ENCODE results near the gene ZNRD2.

Gene ZNRD2

DNA sequence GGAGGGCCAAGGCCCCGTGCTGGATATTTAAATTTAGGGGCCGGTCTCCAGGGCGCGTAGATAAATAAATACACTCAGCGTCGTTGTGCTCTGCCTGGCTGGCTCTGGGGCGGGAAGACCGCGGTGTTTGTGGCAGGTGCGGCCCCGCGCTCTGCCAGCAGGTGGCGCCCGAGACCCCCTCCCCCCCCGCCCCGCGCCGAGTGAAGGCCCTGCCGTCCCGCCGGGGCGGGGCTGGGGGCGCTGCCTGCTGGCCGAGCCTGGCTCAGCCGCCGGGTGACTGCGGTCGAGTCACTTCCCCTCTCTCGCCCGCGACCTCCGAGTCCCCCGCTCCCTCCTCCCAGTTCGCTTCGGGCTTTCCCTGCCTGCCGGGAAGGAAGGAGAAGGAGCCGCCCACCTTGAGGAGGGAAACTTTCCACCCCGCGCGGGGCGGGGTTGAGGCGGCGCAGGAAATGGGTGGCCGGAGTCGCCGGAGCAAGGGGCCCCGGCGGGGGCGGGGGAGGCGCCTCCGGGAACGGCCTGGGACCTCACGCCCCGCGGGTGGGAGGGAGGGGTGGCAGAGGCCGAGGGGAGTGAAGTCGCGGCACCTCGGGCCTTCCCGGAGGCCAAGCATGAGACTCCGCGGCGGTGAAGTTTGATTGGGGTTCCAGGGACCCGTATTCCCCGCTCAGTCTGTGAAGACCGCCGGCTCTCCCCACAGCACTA lies 4.0 kb downstream of the ZNRD2 start:
- peak; percentile 94 for DNase-seq

GRCh38 chr11:65574811-65575567 lies 4.7 kb downstream of the ZNRD2 start:
- DNase-seq, result no peak

DNA sequence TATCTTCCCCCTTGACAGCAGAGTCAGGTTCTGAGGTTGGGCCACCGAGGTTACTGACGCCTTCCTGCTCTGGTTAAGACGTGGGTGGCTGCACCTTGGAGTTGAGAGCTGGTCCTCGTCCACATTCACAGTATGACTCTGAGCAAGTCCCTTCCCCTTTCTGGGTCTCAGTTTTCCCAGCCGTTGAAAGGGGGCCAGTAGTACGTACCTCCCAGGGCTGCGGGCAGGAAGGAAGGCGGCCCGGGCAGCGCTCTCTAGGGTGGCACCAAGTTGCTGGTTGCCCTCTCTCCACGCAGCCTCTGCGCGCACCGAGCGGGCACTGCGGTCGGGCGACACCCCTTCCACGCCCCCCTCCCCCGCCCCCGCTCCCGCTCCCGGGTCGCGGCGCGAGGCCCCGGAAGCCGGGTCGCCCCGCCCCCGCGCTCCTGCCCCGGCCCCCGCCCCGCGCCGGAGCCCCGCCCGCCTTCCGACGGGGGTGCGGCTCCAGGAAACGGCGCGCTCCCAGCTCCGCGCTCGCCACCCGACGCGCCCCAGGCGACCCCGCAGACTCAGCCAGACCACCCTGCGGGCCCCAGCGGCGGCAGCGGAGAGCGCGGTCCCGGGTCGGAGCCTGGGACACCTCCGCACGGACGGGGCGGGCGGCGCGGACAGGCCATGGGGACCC lies 5.4 kb downstream of the ZNRD2 start, which contains the start of gene EHBP1L1:
EHBP1L1 (plus strand) TSS at position 486 of the 664 bp plus-strand sequence. CDS start 250 bp downstream, outside the sequence.
- peak; percentile 88 for DNase-seq

GRCh38 chr11:65576232-65576866 lies 6.1 kb downstream of the ZNRD2 start:
- DNase-seq, result no peak

DNA sequence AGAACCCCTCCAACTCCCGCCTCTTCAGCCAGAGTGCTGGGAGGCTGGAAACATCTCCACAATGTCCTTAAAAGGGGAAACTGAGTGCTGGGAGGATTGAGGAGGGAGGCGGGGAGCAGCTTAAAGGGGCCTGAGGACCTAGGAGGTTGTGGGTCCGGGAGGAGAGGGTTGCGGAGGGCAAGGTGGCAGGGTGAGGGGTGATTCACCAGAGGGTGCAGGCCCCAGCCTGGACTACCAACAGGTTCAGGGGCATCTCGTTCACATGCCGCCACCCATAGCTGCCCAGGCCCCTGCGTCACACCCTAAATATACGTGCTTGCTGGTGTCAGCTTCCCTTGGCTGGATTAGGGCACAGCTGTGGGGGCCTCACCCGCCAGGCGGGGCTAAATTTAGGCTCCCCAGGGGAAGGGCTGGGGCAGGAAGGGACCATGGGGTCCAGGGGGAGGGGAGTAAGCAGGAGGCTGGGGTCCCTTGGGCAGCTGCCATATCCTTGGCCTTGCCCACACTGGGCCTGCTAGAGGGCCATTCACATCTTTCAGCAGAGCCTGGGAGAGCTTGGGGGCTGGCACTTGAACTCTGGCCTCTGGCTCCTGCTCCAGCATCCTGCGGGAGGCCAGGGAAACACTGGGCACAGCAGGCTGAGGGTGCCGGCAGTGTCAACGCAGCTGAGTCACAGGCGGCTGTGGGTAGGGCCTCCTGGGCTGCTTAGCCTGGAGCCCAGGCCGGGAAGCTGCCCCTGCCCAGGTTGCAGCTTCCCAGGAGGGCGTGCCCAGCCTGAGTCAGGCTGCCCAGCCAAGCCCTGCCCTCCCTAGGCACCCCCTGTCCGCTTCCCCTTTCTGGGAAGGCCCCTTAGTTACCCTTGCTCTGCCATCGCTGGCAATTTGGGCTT lies 6.8 kb downstream of the ZNRD2 start:
- no peak for DNase-seq

- DNase-seq, result no peak
Observed at GRCh38 chr11:65577756-65578109, 7.5 kb downstream of the ZNRD2 start.

GRCh38 chr11:65578134-65578533 lies 7.9 kb downstream of the ZNRD2 start:
- DNase-seq, result no peak

DNA sequence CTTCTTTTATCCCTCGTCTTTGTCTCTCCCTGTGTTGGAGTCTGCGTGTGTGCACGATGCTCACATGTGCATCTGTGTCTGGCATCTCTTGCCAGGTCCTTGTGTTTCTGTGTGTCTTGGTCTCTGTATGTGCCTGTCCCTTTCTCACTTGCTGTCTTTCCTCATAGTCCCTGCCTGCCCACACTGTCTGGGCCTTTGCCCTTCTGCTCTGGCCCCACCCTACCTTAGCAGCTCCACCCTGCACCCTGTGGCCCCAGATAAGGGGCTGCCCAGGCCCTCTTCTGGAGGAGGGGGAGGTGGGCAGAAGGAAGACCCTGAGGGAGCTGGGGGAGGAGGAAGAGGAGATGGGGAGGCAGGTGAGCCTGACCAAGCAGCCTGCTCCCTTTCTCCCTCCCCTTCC lies 8.4 kb downstream of the ZNRD2 start:
- no peak for DNase-seq

DNA sequence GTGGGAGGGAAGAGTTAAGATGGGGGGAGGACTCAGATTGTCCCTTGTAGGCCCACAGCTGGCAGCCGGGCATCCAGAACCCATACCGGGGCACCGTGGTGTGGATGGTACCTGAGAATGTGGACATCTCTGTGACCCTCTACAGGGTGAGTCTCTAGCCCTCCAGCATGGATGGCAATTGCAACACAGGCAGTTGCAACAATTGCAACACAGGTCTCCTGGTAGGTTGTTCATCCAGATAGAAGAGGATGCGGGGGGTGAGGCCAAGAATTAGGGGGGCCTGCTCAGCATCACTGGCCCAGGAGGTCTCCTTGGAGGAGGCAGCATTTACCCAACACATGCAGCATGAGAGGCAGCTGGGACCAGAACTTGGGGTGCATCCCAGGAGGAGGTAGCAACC lies 9.0 kb downstream of the ZNRD2 start:
- no peak for DNase-seq

GRCh38 chr11:65580031-65580692 lies 9.9 kb downstream of the ZNRD2 start:
- DNase-seq, result no peak

DNA sequence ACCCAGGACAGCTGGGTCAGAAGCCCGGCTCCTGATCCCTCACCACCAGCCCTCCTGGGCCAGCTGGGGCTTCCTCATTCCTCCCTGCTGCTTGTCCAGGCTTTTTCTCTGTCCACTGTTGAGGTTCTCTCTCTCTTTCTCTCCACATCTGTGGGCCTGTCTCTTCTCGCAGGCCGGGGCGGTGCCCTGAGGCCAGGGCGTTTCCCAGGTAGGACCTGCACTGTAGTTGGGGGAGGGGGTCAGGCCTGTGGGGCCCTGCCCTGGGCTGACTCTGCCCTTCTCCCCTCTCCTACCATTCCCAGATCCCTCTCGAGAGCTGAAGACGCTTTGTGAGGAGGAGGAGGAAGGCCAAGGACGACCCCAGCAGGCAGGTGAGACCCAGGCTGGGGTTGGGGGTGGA lies 10.5 kb downstream of the ZNRD2 start:
- DNase-seq, result no peak

GRCh38 chr11:65581928-65582327 lies 11.7 kb downstream of the ZNRD2 start:
- no peak for DNase-seq

DNA sequence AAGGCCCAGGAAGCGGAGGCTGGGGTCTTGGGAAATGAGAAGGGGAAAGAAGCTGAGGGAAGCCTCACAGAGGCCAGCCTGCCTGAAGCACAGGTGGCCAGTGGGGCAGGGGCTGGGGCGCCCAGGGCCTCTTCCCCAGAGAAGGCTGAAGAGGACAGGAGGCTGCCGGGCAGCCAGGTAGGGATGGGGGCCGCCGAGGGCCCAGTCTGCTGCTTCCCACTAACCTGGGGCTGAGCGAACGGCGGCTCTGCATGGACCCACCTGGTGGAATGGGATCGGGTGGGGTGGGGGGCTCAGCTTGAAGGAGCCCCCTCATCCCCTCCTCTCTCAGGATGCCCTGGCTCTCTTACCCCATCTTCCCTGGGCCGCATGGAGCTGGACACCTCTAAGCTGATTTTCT lies 13.3 kb downstream of the ZNRD2 start:
- no peak for DNase-seq

- DNase-seq, result no peak
Observed at GRCh38 chr11:65584106-65584505, 13.8 kb downstream of the ZNRD2 start.

- DNase-seq, result no peak
Observed at GRCh38 chr11:65584723-65585171, 14.5 kb downstream of the ZNRD2 start.

- DNase-seq, result no peak
Observed at GRCh38 chr11:65585396-65586246, 15.3 kb downstream of the ZNRD2 start.

GRCh38 chr11:65586247-65586630 lies 16.0 kb downstream of the ZNRD2 start:
- no peak for DNase-seq

DNA sequence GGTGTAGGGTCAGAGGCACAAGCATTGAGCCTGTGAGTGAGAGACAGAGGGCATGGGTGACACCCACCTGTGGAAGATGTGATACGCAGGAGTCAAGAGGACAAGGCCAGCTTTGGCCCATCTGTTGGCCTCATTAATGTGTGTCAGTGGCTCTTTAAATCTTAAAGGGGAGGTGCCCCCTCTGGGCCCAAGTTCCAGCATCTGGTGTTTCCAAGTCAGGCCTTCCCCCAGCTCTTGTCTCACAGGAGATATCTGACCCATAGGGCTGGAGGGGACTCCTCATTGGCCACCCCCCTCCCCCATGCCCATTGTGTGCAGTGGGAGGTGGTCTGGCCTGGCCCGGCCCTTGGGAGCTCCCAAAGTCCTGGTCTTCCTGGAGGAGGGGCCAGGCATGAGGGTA lies 16.4 kb downstream of the ZNRD2 start:
- DNase-seq, result no peak

DNA sequence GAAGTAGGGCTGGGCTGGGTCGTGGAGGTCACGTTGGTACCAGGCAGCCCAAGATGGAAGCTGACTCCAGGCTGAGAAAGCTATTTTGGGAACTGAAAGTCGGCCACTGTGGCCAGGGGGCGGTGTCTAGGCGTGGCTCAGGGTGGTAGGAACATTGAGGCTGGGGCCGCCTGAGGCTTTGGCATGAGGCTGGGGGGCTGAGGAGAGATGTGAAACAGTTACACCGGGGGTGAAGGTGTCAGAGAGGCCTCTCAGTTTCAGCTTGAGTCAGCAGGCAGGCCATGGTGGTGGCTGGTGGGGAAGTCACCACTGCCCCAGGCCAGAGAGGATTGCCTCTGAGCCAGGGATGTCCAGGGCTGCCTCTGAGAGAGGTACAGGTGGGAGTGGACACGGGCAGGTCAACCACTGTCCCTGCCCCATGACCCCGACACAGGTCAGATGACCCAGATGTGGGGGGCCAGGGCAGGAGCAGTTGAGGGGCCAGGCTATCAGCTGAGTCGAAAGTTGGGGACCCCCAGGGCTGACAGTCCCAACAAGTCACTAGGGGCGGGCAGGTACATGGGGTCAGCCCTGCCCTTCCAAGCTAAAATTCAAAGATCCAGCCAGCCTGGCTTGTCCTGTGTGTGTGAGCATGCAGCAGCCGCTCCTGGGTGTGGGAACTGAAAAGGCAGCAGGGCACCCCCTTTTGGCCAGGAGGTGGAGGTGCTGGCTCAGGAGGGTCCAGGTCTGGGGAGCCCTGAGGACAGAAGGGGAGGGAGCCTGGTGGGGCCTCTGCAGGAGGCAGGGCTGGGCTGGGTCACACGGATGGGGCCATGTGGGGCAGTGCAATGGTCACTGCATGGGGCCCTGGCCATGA lies 18.1 kb downstream of the ZNRD2 start:
- peak; percentile 85 for DNase-seq
